Stimulated activated CD8-positive, alpha-beta memory T cell treated with anti-CD3 and anti-CD28 coated beads, Interleukin-15, amount 100 ng/mL, for 48 hours (primary cell): ENCODE measurements around the gene BLVRA.

Source experiments
- DNase-seq, 2 donors: peaks; one replicate each; pipeline ENCODE4 v3.0.0-alpha.2; 2020; ENCODE audit warnings: low read depth in 2 of 2

The BLVRA gene

DNA sequence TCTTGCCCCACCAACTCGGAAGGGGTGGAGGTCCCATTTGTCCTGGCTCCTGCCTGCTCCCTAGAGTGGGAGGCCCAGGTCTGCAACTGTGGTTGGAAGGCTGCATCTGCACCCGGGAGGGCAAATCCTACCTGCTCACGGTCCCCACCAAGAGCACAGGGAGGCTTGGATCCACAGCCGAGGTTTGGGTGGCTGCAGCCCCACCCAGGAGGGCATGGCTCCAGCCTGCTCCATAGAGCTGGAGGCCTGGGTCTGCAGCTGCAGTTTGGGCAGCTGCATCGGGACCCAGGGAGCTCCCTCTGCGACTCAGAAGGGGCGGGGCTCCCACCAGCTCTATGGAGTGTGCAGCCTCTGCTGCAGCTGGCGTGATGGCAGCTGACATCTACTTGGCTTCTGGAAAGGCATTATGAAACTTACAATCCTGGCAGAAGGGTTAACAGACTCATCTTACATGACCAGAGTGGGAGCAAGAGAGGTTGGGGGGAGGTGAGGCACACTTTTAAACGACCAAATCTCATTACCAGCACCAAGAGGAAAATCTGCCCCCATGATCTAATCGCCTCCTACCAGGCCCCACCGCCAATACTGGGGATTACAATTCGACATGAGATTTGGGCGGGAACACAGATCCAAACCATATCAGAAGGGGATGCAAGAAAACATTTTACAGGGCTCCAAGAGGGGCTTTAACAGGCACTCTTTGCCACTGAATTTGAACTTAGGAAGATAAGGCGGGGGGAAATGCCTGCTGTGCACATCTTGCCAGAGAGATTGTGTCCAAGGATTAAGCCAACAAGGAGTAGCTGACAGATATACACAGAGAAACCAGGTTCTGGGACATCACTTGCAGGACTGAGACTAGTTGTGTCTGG lies 8.2 kb upstream of the BLVRA start:
- no peak for DNase-seq

DNA sequence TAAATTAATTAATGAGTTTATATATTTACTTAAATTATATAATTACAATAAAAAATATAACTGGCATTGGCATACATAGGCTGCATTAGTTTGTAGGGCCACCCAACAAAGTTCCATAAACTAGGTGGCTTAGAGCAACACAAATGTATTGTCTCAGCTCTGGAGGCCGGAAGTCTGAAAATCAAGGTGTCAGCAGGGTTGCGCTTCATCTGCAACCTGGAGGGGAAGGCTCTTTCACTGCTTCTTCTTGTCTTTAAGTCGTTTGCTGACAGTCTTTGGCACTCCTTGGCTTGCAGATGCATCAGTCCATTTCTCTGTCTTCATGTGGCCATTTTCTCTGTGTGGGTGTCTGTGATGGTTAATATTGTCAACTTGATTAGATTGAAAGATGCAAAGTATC lies 6.1 kb upstream of the BLVRA start:
- no peak for DNase-seq

DNA sequence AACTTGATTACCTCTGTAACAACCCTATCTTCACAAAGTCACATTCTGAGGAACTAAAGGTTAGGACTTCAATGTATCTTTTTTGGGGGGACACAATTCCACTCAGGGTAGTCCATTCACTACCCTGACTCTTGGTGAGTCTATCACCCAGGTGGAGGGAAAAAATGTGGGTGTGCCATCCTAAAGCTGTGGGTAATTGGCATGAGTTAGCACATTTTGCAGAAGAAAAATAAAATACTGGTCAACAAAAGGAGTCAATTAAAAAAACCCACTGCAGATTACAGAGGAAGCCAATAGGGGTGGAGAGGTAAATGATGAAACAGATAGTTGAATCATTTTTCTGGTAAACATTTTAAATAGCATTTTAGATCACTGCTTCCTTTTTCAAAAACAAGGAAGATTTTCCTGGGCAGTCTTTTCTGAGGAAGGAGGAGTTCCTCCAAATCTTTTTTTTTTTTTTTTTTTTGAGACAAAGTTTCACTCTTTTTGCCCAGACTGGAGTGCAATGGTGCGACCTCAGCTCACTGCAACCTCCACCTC lies 5.1 kb upstream of the BLVRA start:
- no peak for DNase-seq

GRCh38 chr7:43753843-43754242 lies 4.6 kb upstream of the BLVRA start:
- DNase-seq, result no peak

- no peak for DNase-seq
These were observed 3.9 kb upstream of the BLVRA start for GRCh38 chr7:43754596-43754995.

DNA sequence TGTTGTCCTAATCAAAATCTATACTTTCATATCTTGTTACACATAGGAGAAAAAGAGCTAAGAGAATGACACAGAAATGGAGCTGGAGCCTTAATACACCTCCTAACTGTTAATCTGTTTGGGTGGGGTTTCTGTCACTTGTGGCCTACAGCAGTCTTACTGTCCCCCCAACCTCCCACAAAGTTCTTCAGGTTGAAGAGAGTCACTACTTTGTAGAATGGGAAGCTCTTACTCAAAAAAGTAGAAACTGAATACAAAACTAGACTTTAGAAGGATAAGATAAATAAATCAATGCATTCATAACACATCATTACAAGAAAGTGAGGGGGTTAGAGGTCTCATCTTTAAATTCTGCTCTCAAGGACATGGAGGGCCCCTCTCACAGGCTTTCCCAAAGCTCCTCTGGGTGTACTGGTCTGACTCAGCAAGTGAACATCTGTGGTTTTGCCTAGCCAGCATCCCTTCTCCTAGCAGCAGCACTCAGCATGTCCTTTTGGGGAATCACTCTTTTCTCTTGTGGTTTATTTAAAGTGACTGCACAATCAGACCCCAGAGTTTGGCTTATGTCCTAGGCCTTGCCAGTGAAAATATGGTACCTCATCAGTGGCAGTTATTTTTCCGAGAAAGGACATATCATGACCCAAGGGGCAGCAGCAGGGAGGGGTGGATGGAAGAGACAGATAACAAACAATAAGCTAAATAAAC lies 2.0 kb upstream of the BLVRA start:
- DNase-seq, result no peak

DNA sequence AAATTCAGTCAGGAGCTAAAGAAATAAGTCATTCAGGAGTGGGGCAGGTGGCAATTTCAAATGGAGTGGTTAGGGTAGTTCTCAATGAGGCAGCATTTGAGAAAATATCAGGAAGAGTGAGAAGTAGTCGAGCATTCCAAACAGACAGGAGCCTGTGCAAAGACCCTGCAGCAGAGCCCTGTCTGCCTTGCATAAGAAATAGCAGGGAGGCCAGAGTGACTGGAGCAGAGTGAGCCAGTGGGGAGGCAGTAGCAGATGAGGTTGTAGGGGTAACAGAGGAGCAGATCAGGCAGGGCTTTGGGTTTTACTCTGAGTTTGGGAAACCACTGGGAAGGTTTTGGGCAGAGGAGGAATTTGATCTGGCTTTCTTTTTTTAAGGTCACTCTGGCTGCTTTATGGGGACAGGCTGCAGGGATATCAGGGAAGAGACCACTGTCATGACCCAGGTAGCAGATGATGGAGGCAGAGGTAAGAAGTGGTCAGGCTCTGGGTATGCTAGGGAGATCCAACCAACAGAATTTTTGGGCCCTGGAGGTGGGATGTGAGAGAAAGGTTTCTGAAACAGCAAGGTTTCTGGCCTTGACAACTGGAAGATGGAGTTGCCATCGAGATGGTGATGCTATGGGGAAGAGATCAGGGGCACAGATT lies 1.3 kb upstream of the BLVRA start:
- DNase-seq, result no peak

- DNase-seq, result no peak
These were observed 573 bp downstream of the BLVRA start for GRCh38 chr7:43758822-43759683.

DNA sequence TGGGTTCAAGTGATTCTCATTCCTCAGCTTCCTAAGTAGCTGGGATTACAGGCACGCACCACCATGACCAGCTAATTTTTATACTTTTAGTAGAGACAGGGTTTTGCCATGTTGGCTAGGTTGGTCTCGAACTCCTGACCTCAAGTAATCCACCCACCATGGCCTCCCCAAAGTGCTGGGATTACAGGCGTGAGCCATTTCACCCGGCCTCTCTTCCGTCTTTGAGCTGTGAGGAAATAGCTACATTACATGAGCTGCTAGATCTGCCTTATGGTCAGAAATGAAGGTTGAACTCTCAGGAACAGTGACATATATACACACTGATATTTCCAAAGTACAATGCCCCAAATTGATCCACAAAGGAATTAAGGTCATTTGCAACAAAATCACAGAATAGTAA lies 2.4 kb downstream of the BLVRA start:
- no peak for DNase-seq

GRCh38 chr7:43761382-43761781 lies 2.9 kb downstream of the BLVRA start:
- DNase-seq, result no peak

DNA sequence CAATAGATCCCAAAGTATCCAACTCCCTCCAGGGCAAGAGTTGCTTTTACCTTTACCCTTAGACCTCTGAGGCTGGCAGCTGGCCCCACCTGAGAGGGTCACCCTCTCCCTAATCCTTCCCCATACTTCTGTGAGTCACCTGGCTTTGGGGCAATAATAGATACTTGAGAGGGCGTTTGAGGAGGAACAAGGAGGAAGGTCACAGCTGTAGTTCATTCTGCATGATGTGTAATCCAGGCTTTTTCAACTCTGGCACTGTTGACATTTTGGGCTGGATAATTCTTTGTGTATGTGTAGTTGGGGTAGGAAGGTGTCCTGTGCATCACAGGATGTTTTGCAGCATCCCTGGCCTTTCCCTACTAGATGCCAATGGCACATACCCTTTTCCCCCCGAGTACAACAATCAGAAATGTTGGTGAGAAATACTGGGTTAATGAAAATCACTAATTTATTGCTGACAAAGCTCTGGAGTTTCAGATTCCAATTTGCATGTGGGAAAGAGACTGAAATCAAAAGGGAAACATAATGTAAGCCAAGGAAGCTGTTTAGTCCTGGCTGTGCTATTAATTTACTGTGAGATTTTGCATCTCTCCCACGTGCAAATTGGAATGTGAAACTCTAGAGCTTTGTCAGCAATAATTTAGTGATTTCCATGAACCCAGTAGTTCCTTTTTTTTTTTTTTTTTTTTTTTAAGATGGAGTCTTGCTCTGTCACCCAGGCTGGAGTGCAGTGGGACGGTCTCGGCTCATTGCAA lies 3.6 kb downstream of the BLVRA start:
- no peak for DNase-seq

DNA sequence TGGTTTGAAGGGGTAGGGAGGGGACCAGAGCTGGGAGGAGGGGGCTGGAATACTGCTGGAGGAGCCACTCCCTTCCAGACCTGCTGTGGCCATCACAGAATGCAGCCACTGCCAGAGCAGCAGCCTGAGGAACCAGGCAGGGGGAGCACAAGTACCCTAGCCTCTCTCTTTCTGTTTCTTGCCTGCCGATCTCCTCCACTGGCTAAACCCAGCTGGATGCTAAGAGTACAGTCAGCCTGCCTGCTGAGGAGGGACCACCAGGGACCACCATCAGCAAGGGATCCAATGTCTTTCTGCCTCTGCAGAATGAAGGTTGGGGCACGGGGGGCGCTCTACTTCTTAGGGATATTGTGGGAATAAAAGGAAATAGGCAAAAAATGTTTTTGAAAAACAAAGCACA lies 4.7 kb downstream of the BLVRA start:
- DNase-seq, result no peak

- DNase-seq, result peak; percentile 24 to 25
These were observed 5.7 kb downstream of the BLVRA start for GRCh38 chr7:43764039-43764761.

GRCh38 chr7:43764807-43765491 lies 6.5 kb downstream of the BLVRA start:
- no peak for DNase-seq

- no peak for DNase-seq
These were observed 8.1 kb downstream of the BLVRA start for GRCh38 chr7:43766564-43766963.

DNA sequence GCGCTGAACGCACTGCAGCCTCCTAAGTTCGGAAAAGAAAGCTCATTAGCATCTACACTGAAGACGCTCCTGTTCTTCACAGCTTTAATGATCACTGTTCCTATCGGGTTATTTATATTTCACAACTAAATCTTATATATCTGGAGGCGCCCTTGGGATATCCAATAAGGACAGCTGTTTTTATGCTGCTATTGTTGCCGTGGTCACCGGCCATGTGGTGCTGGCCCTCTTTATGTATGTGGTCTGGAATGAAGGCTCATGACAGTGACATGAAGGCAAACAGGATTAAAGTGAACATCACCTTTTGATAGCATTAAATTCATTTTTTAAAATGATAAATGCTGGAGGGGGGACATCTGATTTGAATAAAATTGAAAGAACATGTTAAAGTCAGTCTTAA lies 8.8 kb downstream of the BLVRA start:
- no peak for DNase-seq

GRCh38 chr7:43768201-43768886 lies 9.9 kb downstream of the BLVRA start:
- no peak for DNase-seq

DNA sequence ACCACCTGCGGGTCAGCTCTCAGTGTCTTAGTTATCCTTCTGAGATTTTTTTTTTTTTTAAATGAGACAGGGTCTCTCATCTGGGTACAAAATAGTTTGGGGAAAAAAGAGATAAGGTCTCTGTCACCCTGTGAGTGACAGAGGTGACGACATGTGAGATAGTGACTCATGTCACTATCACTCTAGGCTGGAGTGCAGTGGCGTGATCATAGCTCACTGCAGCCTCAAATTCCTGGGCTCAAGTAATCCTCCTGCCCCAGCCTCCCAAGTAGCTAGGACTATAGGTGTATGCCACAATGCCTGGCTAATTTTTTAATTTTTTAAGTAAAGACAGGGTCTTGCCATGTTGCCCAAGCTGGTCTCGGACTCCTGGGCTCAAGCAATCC lies 10.4 kb downstream of the BLVRA start:
- DNase-seq, result no peak

DNA sequence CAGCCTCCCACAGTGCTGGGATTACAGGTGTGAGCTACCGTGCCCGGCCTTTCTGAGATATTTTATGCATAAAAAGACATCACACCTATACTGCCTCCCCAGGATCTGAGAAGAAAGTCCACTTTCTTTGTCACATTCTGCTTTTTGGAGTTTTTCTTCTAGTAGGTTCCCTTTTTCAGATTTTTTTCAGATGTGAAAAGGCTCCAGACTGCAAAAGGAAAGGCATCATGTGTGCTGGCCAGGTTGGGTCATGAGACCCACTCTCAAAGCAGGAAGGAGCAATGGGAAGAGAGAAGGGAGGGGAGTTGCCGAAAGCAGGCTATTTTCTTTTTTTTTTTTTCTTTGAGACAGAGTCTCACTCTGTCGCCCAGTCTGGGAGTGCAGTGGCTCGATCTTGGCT lies 10.8 kb downstream of the BLVRA start:
- DNase-seq, result no peak
